Duodenal mucosa (tissue), 2 donors: ENCODE data around the gene ZDHHC11.
"Not testable (repeated sequence)": the region's sequence is repeated elsewhere in the genome, so short reads cannot be mapped to it uniquely, and the experiment has no call there.

Experiments
- H3K27ac ChIP-seq: one replicate; pipeline ENCODE4 v1.7.0; 2013; ENCODE audit warnings: low read depth, low read length
- H3K27me3 ChIP-seq, 2 donors: one replicate each; pipeline ENCODE4 v1.7.0; 2013; ENCODE audit warnings: low read length in 2 of 2, control low read depth in 1 of 2; ENCODE audit not compliant: insufficient read depth in 2 of 2, control insufficient read depth in 1 of 2
- H3K36me3 ChIP-seq, 2 donors: one replicate each; pipeline ENCODE4 v1.7.0; 2013; ENCODE audit warnings: low read length in 2 of 2, control low read depth in 1 of 2; ENCODE audit not compliant: insufficient read depth in 2 of 2, control insufficient read depth in 1 of 2
- H3K4me1 ChIP-seq, 2 donors: one replicate each; pipeline ENCODE4 v1.7.0; 2013; ENCODE audit warnings: low read length in 2 of 2, control low read depth in 1 of 2; ENCODE audit not compliant: insufficient read depth in 2 of 2, control insufficient read depth in 1 of 2
- H3K4me3 ChIP-seq, 2 donors: one replicate each; pipeline ENCODE4 v1.7.0; 2013; ENCODE audit warnings: low read length in 2 of 2, low read depth in 1 of 2
- H3K9ac ChIP-seq, 2 donors: one replicate each; pipeline ENCODE4 v1.7.0; 2013; ENCODE audit warnings: low read length in 2 of 2, low read depth in 1 of 2
- H3K9me3 ChIP-seq, 2 donors: one replicate each; pipeline ENCODE4 v1.7.0; 2013; ENCODE audit warnings: low read length in 2 of 2, control low read depth in 1 of 2; ENCODE audit not compliant: control insufficient read depth in 1 of 2

The ZDHHC11 gene

GRCh38 chr5:834013-834412, 16.8 kb downstream of the ZDHHC11 start:
- H3K9me3 ChIP-seq, H3K9ac ChIP-seq, H3K36me3 ChIP-seq, H3K27ac ChIP-seq, H3K4me1 ChIP-seq, H3K27me3 ChIP-seq, H3K4me3 ChIP-seq: not testable (repeated sequence)

- H3K4me1 ChIP-seq, H3K27ac ChIP-seq, H3K9ac ChIP-seq, H3K36me3 ChIP-seq, H3K27me3 ChIP-seq, H3K9me3 ChIP-seq, H3K4me3 ChIP-seq: not testable (repeated sequence)
Observed at GRCh38 chr5:828194-828593, 22.6 kb downstream of the ZDHHC11 start.

GRCh38 chr5:825544-825943, 25.2 kb downstream of the ZDHHC11 start:
- not testable (repeated sequence) for H3K27me3 ChIP-seq, H3K4me3 ChIP-seq, H3K9ac ChIP-seq, H3K4me1 ChIP-seq, H3K27ac ChIP-seq, H3K36me3 ChIP-seq, H3K9me3 ChIP-seq

- H3K4me1 ChIP-seq = no peaks in the 10 kb centered on the region
- no peak overlapping the region for H3K27ac ChIP-seq
- H3K9ac ChIP-seq = no peak overlapping the region
- no peaks in the 10 kb centered on the region for H3K27me3 ChIP-seq
- H3K4me3 ChIP-seq = no peak overlapping the region
- H3K36me3 ChIP-seq = no peaks in the 10 kb centered on the region
- no peaks in the 10 kb centered on the region for H3K9me3 ChIP-seq
Observed at GRCh38 chr5:821504-821903, 29.3 kb downstream of the ZDHHC11 start.

- Histone ChIP-seq H3K9me3 (no peaks in the 10 kb centered on the region), H3K27ac (no peak overlapping the region), H3K9ac (no peak overlapping the region), H3K27me3 (no peaks in the 10 kb centered on the region), H3K4me1 (no peaks in the 10 kb centered on the region), H3K36me3 (no peaks in the 10 kb centered on the region), H3K4me3 (no peak overlapping the region)
Observed at GRCh38 chr5:820245-820644, 30.5 kb downstream of the ZDHHC11 start.

- no peaks in the 10 kb centered on the region for H3K36me3 ChIP-seq
- H3K4me3 ChIP-seq = no peak overlapping the region
- no peaks in the 10 kb centered on the region for H3K4me1 ChIP-seq
- H3K27ac ChIP-seq = no peak overlapping the region
- H3K27me3 ChIP-seq = no peaks in the 10 kb centered on the region
- no peak overlapping the region for H3K9ac ChIP-seq
- H3K9me3 ChIP-seq = no peaks in the 10 kb centered on the region
Observed at GRCh38 chr5:819078-819477, 31.7 kb downstream of the ZDHHC11 start.

GRCh38 chr5:816176-816575, 34.6 kb downstream of the ZDHHC11 start:
- Histone ChIP-seq H3K27me3 (no peaks in the 10 kb centered on the region), H3K4me3 (no peak overlapping the region), H3K36me3 (no peaks in the 10 kb centered on the region), H3K9ac (no peak overlapping the region), H3K27ac (no peak overlapping the region), H3K4me1 (no peaks in the 10 kb centered on the region), H3K9me3 (no peaks in the 10 kb centered on the region)

GRCh38 chr5:815449-815848, 35.3 kb downstream of the ZDHHC11 start:
- Histone ChIP-seq H3K9ac (no peak overlapping the region), H3K4me1 (no peaks in the 10 kb centered on the region), H3K27me3 (no peaks in the 10 kb centered on the region), H3K9me3 (no peaks in the 10 kb centered on the region), H3K27ac (no peak overlapping the region), H3K36me3 (no peaks in the 10 kb centered on the region), H3K4me3 (no peak overlapping the region)

- not testable (repeated sequence) for H3K9ac ChIP-seq, H3K4me1 ChIP-seq
Observed at GRCh38 chr5:813575-813974, 37.2 kb downstream of the ZDHHC11 start.

GRCh38 chr5:811384-811783, 39.4 kb downstream of the ZDHHC11 start:
- not testable (repeated sequence) for H3K9ac ChIP-seq, H3K27me3 ChIP-seq, H3K4me1 ChIP-seq, H3K27ac ChIP-seq, H3K36me3 ChIP-seq, H3K4me3 ChIP-seq, H3K9me3 ChIP-seq

More at GRCh38 chr5:813575-813974, 37.2 kb downstream of the ZDHHC11 start:
- not testable (repeated sequence) for H3K27ac ChIP-seq, H3K27me3 ChIP-seq, H3K4me3 ChIP-seq, H3K36me3 ChIP-seq, H3K9me3 ChIP-seq

GRCh38 chr5:807719-808514, 42.9 kb downstream of the ZDHHC11 start:
- H3K9ac ChIP-seq, H3K9me3 ChIP-seq, H3K4me1 ChIP-seq, H3K27me3 ChIP-seq, H3K27ac ChIP-seq, H3K4me3 ChIP-seq, H3K36me3 ChIP-seq: not testable (repeated sequence)
